Caco-2 (cell line): ENCODE measurements around the gene GCDH. TPM values are rescaled to one million over a fixed set of nuclear protein-coding genes. Genes with fewer than 3 reads are reported as not detected.

Experiments used
- BruUV-seq: library from RNA; stranded (reverse); fragments of 400-500 nt; replicated peaks from 2 replicates; lab custom pipeline; 2021; lab: Mats Ljungman, UMichigan
- CTCF ChIA-PET: fragments of 300-600 bp; sonication (Branson Sonifier 250); formaldehyde crosslinking; loops from one replicate; lab custom pipeline; 2022; ENCODE audit warnings: antibody characterized with exemption; lab: Charles Lee
- POLR2A ChIA-PET: fragments of 300-600 bp; sonication (Branson Sonifier 250); formaldehyde crosslinking; loops from one replicate; lab custom pipeline; 2022; ENCODE audit warnings: antibody characterized with exemption; lab: Charles Lee
- DNase-seq, 2 experiments: peaks; one replicate each; pipeline versions ENCODE4 v3.0.0 to v3.0.0-alpha.2; 2020 to 2022
- H3K27me3 ChIP-seq: replicated peaks from 2 replicates; pipeline ENCODE4 v1.6.0; 2011; ENCODE audit warnings: low read length; ENCODE audit not compliant: control insufficient read depth, insufficient read depth
- H3K36me3 ChIP-seq: 2 replicates; pipeline ENCODE4 v1.5.1; 2011; ENCODE audit warnings: low read length; ENCODE audit not compliant: control insufficient read depth, insufficient read depth
- H3K4me1 ChIP-seq: fragments of 250-450 bp; sonication (Bioruptor Pico); 2 replicates; pipeline ENCODE4 v1.5.1; 2020; ENCODE audit warnings: mild to moderate bottlenecking
- H3K4me3 ChIP-seq: 2 replicates; pipeline ENCODE4 v1.5.1; 2011; ENCODE audit warnings: low read depth, mild to moderate bottlenecking, control low read depth, low read length
- H3K9me3 ChIP-seq: fragments of 250-450 bp; sonication (Bioruptor Pico); 2 replicates; pipeline ENCODE4 v1.5.1; 2020; ENCODE audit warnings: mild to moderate bottlenecking, moderate library complexity
- H3K27ac Mint-ChIP-seq: one replicate; pipeline ENCODE4 v1.8.0; 2022; ENCODE audit warnings: mixed read lengths; ENCODE audit not compliant: unreplicated experiment
- H3K27me3 Mint-ChIP-seq: one replicate; pipeline ENCODE4 v1.8.0; 2022; ENCODE audit warnings: mixed read lengths; ENCODE audit not compliant: insufficient read depth, unreplicated experiment
- H3K36me3 Mint-ChIP-seq: one replicate; pipeline ENCODE4 v1.8.0; 2022; ENCODE audit warnings: mild to moderate bottlenecking, mixed read lengths; ENCODE audit not compliant: insufficient read depth, unreplicated experiment
- H3K4me1 Mint-ChIP-seq: one replicate; pipeline ENCODE4 v1.8.0; 2022; ENCODE audit warnings: low read depth, mixed read lengths; ENCODE audit not compliant: unreplicated experiment
- H3K4me3 Mint-ChIP-seq: one replicate; pipeline ENCODE4 v1.8.0; 2022; ENCODE audit warnings: mild to moderate bottlenecking, moderate library complexity, mixed read lengths; ENCODE audit not compliant: unreplicated experiment
- H3K9me3 Mint-ChIP-seq: one replicate; pipeline ENCODE4 v1.8.0; 2022; ENCODE audit warnings: mixed read lengths; ENCODE audit not compliant: unreplicated experiment
- intact Hi-C: fragments of 100-400 bp; cut with micrococcal nuclease; formaldehyde crosslinking; loops from one replicate; pipeline ENCODE4 v1.10.0; 2022; ENCODE audit not compliant: unreplicated experiment
- total RNA-seq: library from RNA; stranded (reverse); gene quantifications from 2 replicates; pipeline ENCODE4 v1.2.3, GENCODE V29; 2022
- TF ChIP-seq, protein P1 (sequence below), 2 experiments: fragments of 200-600 bp in 1 of 2; IDR thresholded peaks; 1 replicate in 1 of 2; 2 replicates in 1 of 2; pipeline versions ENCODE4 v1.5.1 to v1.8.0; 2011 to 2022; ENCODE audit warnings: antibody characterized with exemption in 1 of 2, control low read depth in 1 of 2, inconsistent platforms in 1 of 2, low read depth in 1 of 2, low read length in 1 of 2, mild to moderate bottlenecking in 1 of 2, moderate library complexity in 1 of 2; ENCODE audit not compliant: insufficient read depth in 1 of 2, severe bottlenecking in 1 of 2, unreplicated experiment in 1 of 2

The GCDH gene
- total RNA-seq, 1 experiment from 2014 or later: 31.4 TPM

- intact Hi-C loops: no loop called here
- peaks cover 7% of the 10 kb centered on the region for H3K4me1 Mint-ChIP-seq
- Histone ChIP-seq H3K36me3 (peaks cover 16% of the 10 kb centered on the region), H3K4me3 (no peak overlapping the region), H3K27me3 (no peaks in the 10 kb centered on the region), H3K9me3 (no peaks in the 10 kb centered on the region), H3K4me1 (peaks cover 23% of the 10 kb centered on the region)
- DNase-seq: no peak
- ChIA-PET POLR2A (no interaction called here), CTCF (no interaction called here)
- no peaks in the 10 kb centered on the region for H3K27me3 Mint-ChIP-seq
- no peak overlapping the region for H3K27ac Mint-ChIP-seq
- H3K36me3 Mint-ChIP-seq: peaks cover 97% of the 10 kb centered on the region
- H3K9me3 Mint-ChIP-seq: no peaks in the 10 kb centered on the region
- BruUV-seq: no TSS peak
- TF ChIP-seq, protein P1, sequence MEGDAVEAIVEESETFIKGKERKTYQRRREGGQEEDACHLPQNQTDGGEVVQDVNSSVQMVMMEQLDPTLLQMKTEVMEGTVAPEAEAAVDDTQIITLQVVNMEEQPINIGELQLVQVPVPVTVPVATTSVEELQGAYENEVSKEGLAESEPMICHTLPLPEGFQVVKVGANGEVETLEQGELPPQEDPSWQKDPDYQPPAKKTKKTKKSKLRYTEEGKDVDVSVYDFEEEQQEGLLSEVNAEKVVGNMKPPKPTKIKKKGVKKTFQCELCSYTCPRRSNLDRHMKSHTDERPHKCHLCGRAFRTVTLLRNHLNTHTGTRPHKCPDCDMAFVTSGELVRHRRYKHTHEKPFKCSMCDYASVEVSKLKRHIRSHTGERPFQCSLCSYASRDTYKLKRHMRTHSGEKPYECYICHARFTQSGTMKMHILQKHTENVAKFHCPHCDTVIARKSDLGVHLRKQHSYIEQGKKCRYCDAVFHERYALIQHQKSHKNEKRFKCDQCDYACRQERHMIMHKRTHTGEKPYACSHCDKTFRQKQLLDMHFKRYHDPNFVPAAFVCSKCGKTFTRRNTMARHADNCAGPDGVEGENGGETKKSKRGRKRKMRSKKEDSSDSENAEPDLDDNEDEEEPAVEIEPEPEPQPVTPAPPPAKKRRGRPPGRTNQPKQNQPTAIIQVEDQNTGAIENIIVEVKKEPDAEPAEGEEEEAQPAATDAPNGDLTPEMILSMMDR (IDR thresholded peaks at IDR 0.05; ENCODE audit: insufficient read depth in 1 of 2, low read depth in 1 of 2, low read length in 1 of 2, severe bottlenecking in 1 of 2, unreplicated experiment in 1 of 2): no peak
- H3K4me3 Mint-ChIP-seq: peak overlapping the region; percentile 53
These were observed 52.6 kb downstream of the GCDH start for GRCh38 chr19:12943437-12944044.

GRCh38 chr19:12944104-12944674, 53.2 kb downstream of the GCDH start:
- no peaks in the 10 kb centered on the region for H3K27me3 Mint-ChIP-seq
- no TSS peak for BruUV-seq
- peaks cover 7% of the 10 kb centered on the region for H3K4me1 Mint-ChIP-seq
- POLR2A ChIA-PET: no interaction called here
- TF ChIP-seq, protein P1 (IDR thresholded peaks at IDR 0.05; ENCODE audit: insufficient read depth in 1 of 2, low read depth in 1 of 2, low read length in 1 of 2, severe bottlenecking in 1 of 2, unreplicated experiment in 1 of 2): no peak
- Histone ChIP-seq H3K27me3 (no peaks in the 10 kb centered on the region), H3K4me1 (peaks cover 23% of the 10 kb centered on the region), H3K4me3 (no peak overlapping the region), H3K36me3 (peaks cover 15% of the 10 kb centered on the region), H3K9me3 (no peaks in the 10 kb centered on the region)
- no peak for DNase-seq
- CTCF ChIA-PET: no interaction called here
- H3K4me3 Mint-ChIP-seq: no peak overlapping the region
- peaks cover 97% of the 10 kb centered on the region for H3K36me3 Mint-ChIP-seq
- H3K9me3 Mint-ChIP-seq: no peaks in the 10 kb centered on the region
- H3K27ac Mint-ChIP-seq: peak overlapping the region; percentile 96
- intact Hi-C loops: no loop called here

- peak within 1 kb of the TSS; percentile 96 for H3K27ac Mint-ChIP-seq
- intact Hi-C loops: no loop called here
- no peaks in the 10 kb centered on the region for H3K27me3 ChIP-seq
- DNase-seq: peak; percentile 96 to 97
- peak within 1 kb of the TSS; percentile 83 for H3K4me3 Mint-ChIP-seq
- BruUV-seq: no TSS peak
- peaks cover 13% of the 10 kb centered on the region for H3K4me1 Mint-ChIP-seq
- POLR2A ChIA-PET: interaction anchor here (0.9 to 1.0 kb wide), 3 partner anchors 8 to 55 kb away, joined by 5 to 17 read pairs (median 14); partner anchors contain the start of gene GCDH
- no peaks in the 10 kb centered on the region for H3K9me3 Mint-ChIP-seq
- no peaks in the 10 kb centered on the region for H3K27me3 Mint-ChIP-seq
- peak within 1 kb of the TSS; percentile 77 for H3K4me3 ChIP-seq
- H3K4me1 ChIP-seq: peaks cover 12% of the 10 kb centered on the region
- no peaks in the 10 kb centered on the region for H3K9me3 ChIP-seq
- TF ChIP-seq, protein P1 (IDR thresholded peaks at IDR 0.05; ENCODE audit: insufficient read depth in 1 of 2, low read depth in 1 of 2, low read length in 1 of 2, severe bottlenecking in 1 of 2, unreplicated experiment in 1 of 2): no peak
- CTCF ChIA-PET: interaction anchor here (0.7 kb wide), 1 partner anchor 20 kb away, joined by 3 read pairs; no protein-coding TSS in a partner anchor
- peaks cover 97% of the 10 kb centered on the region for H3K36me3 Mint-ChIP-seq
- H3K36me3 ChIP-seq: peaks cover 8% of the 10 kb centered on the region
These were observed 54.6 kb downstream of the GCDH start, which contains the start of gene RAD23A for GRCh38 chr19:12945479-12946091. Gene RAD23A, plus strand, starts transcription at chr19:12945862. Its CDS starts 87 bp downstream, at chr19:12945949.
